Stimulated activated CD4-positive, alpha-beta T cell treated with anti-CD3 and anti-CD28 coated beads, Interleukin-12 subunit alpha, Interleukin-12 subunit beta, amount 100 ng/mL, for 48 hours (primary cell): ENCODE data around the gene WWOX.

Source experiments
- DNase-seq, 3 donors: peaks; one replicate each; pipeline ENCODE4 v3.0.0-alpha.2; 2020; ENCODE audit warnings: low read depth in 2 of 3, low spot score in 1 of 3

Gene WWOX

DNA sequence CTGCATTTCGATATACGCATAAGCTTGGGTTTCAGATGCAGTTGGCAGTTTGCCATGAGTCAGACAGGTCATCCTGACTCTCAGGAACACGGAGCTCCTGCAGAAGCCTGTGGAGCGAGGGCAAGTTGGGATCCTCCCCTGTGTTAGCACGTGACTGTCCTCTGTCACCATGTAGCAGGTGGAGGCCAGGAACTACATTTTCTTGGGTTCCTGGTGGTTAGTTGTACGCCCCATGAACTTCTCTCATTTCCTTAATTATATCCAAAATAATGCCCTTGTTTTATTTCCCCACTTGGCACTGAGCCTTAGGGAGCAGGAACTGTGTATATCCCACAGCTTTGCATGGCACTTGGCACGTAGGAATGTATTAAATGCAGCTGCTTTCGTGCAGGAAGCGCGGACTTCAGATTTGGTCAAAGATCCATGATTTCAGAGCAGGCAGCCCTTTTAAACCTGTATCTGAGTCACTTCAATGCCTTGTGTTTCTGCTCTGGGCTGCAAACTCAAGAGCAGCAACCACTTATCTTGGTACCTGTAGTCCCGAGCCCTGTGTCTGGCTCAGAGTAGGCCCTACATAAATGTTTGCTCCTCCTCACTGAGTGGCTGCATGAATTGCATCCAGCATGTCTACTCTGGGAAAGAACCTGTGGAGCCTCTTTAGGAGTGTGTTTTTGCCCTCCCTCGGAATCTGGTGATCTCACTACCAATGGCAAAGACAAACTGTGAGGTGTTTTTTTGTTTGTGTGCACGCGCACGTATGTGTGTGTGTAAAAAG, 1072.7 kb downstream of the WWOX start:
- no peak for DNase-seq

DNA sequence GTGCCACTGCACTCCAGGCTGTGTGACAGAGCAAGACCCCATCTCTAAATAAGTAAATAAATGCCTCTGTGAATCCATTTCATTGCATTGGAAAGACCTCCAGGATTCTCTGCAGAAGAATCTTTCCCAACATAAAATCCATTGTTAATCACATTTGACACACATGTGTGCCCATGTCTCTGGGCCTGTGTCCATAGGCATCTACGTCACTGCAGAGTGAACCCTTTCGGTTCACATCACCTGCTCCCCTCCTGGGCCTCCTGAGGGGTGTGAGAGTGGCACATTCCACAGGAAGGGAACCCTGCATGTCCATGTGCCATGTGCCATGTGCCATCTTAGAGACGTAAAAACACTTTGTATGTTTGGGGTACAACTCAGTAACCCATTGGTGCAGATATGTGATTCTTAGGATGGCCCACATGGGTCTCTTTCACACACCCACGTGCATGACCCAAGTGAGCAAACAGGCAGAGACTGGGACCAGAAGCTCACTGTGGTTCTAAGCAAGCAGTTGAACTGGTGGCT, 1073.6 kb downstream of the WWOX start:
- DNase-seq = no peak

DNA sequence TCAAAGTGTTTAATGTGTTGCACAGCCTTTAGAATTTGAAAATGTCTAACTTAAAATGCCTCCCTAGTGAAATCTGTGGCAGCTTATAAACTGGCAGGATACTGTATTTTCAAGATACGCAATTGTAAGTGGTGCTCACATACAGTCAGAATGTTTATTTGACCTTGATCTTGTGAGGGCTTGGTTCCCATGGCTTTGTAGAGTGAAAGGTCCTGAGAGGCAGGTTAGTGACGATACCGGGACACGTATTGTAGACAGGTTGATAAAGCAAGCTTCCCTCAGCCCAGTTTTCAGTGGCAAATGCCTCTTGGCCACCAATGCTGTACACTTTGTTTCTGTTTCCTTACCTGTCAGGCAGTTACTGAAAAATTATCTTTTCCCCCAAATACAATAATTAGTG, 1074.5 kb downstream of the WWOX start:
- no peak for DNase-seq

DNA sequence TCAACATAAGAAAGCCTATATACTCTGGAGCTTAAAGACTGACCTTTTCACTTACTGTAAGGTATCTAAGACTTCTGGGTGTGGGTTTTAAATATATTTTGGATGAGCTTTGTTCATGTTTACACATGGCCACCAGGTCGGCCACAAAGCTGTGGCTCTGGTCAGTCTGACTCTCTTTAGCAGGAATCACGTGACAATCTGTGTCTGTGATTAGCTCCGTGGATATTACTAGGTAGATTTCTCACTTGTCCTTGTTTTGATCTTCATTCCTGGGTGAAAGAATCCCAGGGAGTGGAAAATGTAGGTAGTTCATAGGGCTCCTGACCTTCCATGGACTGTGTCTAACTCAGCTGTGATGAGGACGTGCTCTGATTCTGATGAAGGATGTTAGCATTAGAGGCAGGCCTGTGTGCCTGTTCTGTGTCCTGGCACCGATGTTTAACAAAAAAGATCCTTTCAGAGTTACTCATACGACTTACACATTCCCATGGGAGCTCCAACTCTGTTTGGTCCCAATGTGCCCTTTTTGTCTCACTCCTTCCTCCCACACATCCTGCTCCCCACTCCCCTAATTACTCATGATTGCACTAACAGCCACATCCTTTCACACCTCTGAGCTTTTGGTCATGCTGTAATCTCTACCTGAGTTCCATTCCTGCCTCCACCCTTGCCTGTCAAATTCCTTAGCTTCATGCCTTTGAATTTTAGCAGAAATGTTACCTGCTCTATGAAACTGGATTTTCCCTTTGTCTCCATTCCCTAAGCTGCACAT, 1076.0 kb downstream of the WWOX start:
- no peak for DNase-seq

DNA sequence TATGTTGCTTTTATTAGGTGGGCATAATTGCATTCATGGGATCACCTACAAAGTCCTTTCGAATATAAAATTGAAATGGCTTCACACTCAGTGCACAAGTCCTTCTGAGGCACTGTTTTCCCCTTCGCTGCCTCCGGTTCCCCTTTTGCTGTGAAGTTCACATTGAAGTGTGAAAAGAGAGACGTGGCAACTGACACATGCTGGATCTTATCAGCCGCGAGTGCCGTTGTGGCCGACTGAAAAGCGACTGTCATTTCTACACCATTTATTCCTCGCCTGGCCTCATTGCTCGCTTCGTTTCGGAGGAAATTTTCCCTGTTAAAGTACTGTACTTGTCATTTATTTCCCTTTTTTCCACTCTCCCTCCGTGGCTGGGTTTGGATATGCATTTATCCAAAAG, 1077.6 kb downstream of the WWOX start:
- DNase-seq = no peak

DNA sequence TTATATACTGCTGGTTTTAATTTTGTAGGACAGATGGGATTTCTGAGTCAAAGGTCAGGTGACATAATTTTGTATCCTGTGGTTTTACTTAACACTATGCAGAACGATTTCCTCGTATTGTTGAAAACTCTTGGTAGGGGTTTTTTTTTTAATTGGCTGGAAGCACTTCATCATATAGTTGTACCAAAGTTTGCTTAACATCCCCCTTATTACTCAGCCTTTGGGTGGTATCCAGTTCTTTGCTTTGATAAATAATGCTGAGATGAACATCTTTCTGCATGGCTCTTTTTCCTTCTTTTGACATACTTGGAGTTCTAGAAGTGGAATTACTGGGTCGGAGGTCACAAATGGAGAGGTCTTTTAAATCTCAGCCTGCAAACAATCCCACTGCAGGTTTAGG, 1082.0 kb downstream of the WWOX start:
- no peak for DNase-seq

DNA sequence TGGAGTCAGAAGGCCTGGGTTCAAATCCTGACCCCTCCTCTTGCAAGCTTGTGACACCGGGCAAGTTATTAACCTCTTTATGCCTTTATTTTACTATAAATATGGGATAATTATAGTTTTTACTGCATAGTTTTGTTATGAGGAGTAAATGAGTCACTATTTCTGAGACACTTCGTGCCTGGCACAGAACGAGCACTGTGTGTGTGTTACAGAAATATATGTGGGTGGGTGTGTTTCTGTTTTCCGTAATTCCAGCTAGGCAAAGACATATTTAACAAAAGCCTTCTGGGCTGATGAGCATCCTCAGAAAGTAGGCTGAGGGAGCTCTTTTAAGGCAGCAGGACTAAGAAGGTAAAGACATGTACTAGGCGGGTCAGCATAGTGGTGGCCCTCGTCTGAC, 1083.2 kb downstream of the WWOX start:
- no peak for DNase-seq

DNA sequence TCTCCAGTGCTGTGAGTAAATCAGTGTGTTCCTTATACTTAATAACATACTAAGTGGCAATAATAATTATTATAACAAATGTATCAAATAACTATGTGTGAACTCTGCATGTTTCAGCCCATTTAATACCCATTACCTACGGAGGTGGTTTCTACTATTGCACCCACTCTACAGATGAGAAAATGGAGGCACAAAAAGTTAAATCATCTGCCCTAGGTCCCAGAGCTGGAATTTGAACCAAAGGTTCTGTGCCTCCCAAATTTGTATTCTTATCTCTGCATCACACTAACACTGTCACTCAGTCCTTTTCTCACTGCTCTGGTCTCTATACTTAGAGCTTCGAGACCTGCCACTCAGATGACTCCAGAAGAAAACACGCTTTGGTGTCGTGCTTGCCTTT, 1084.1 kb downstream of the WWOX start:
- DNase-seq = no peak

DNA sequence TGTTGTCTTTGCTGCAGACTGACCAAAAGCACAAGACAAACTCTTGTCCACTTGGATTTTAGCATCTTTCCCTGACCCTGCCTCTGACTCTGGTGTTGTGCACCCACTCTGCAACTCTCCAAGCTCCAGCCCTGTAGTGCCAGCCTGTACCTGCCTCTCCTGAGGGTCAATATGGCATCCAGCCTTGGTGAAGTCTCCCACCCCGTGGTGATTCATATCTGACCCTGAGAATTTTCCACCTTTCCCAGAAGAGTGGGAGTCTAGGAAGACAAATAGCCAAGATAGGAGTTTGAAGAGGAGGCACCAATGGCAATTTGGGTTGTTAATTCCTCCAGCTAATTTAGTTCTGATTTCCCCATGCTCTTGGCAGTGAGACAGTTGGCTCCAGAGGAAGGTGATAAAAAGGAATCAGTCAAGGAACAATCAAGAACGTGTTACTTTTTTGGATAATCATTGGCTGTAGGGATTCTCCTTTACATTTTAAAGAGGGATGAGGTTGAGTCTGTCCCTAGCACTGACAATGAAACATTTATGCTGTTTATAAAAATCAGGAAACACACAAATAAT, 1085.1 kb downstream of the WWOX start:
- DNase-seq = no peak

DNA sequence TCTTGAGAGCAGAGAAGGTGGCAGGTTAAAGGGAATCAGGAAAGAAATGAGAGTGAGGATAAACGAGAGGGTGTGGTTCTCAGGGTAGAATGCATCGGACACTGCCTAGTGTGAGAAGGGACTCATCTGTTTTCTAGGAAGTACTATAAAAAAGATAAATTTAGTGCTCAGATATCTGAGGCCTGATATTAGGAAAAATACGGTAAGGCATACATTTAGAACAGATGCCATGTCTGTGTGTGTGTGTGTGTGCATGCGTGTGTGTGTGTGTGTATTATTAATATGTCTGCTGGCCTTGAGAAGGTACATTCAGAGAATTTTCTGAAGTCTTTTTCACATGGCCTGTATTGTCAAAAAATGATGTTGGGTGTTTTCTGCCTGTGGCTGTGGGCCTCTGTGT, 1086.3 kb downstream of the WWOX start:
- no peak for DNase-seq

DNA sequence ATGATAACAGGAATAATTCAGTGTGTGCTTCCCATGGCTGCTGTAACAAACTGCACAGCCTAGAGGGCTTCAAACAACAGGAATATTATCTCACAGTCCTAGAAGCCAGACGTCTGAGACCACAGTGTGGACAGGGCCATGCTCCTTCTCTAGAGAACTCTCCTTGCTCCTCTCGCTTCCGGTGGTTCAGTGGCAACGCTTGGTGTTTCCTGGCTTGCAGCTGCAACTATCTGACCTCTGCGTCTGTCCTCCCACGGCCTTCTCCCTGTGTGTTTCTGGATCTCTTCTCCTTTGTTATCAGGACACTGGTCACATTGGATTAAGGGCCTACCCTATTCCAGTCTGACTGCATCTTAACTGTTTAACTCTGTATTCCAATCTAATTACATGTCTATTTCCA, 1086.7 kb downstream of the WWOX start:
- no peak for DNase-seq

DNA sequence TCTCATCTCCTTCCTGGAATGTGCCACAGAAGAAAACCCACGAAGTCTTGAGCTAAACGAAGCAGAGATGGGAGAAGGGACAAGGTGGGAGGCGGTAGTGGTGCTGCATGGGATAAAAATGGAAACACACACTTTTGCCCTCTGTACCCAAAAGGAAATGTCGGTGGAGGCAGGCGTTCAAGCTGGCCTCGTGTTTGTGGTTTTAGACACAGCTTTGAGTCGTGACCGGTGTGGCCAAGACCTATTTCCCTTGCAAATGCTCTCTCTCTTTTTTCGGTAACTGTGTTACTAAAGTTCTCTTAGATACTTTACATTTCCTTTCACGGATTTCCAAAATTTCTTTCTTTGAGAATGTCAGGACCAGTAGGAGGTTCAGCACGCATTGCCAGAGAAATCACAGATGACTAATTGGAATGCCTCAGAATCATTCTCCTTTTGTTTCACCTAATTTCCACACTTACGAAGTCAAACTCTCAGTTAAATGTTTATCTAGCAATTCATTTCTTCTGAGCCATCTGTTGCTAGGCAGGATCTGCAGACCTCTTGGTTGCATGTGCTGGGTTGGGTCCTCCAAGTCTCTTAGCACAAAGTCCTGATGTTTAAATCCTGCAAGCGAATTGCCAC, 1088.8 kb downstream of the WWOX start:
- DNase-seq = no peak

DNA sequence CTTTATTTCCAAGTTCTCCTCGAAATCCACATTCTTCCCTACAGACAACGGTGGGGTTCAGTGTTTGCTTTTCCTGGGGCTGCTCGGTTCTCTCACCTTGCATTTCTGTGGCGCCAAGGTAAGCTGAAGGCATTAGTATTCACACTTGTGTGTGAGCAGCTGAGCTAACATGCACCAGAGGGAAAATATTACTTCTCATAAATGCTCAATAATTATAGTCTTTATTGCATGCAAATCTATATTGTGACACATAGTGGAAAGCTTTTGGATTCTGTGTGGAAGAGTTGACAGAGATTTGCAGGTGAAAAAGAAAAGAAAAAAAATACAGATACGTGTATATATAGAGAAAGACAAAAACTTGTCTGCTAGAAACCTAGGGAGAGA, 1089.3 kb downstream of the WWOX start:
- no peak for DNase-seq

DNA sequence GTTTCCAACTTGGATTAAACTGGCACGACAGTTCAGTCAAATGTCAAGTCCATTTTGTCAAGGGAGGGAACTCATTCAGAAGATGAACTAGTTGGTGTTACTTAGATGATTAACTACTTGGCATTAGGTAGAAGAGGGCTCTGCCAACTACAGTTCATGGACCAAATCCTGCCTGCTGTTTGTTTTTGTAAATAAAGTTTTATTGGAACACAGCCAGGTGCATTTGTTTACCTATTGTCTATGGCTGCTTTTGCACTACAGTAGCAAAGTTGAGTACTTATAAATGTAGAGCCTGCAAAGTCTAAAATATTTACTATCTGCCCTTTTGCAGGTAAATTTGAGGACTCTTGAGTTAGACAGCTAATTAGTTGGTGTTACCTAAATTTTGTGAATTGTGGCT, 1091.1 kb downstream of the WWOX start:
- no peak for DNase-seq

DNA sequence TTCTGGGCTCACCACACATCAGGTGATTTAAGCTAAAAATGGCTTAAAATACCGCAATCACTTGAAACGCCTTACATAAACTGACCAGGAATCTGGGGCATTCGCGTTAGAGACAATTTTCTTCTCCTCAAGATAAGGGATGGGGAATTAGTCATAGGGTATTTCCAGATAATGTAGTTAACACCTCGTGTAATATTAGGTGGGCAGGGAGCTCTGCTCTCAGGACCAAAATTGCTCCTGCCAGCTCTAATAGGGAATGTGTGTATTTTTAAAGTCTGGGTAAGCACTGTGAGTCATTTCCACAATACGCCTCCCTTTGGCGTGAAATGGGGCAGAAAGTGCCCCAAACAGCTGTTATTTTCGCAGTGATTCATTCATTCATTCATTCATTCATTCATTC, 1092.5 kb downstream of the WWOX start:
- DNase-seq = no peak

DNA sequence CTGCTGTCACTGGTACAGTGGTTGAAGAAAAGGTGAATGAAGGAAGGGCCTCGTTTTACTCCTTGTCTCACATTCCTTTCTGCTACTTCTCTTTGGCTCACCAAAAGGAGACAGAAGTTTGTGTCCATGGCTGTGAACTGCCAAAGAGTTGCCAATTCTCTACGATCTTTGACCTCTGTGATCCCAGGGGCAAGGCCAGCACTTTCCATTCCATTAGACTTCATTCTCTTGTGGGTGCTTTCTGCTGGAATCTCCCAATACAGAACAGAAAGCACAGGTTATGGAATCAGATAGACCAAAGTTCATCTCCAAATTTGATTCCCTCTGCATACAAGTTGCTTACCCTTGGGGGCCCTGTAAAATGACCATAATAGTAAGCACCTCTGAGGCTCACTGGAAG, 1093.5 kb downstream of the WWOX start:
- no peak for DNase-seq

DNA sequence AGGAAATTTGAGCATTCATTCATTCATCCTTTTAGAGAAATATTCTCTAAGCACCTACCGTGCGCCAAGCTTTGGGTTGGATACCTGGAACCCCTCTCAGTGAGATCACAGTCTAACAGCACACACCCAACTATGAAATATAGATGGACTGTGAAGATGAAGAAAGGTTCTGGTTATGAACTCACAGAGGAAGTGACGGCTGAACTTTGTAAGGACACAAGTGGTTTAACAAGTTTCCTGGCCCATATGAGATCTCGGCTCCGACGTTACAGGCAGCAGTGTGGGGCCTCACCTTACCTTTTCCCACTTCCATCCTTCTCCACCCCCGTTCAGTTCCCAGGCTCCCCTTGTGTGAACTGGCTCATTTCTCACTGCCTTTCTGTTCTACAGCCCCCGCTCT, 1094.8 kb downstream of the WWOX start:
- DNase-seq = no peak

DNA sequence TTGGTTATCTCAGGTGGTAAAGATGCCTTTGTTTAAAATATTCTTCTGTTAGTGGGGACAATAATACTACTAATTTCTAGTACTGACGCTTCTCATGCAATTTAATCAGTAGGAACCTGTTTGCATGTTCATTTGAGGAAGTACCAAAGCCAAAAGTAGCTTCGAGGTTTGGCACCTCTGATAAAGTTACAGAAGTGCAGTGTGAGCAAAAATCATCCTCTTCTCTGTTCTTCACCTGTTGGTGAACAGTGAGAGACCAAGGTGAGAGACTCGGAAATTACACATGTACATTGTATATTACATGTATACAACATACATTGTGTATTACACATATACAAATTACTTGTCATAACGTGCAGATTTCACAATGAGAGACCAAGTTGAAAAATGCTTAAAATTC, 1096.5 kb downstream of the WWOX start:
- DNase-seq = no peak

DNA sequence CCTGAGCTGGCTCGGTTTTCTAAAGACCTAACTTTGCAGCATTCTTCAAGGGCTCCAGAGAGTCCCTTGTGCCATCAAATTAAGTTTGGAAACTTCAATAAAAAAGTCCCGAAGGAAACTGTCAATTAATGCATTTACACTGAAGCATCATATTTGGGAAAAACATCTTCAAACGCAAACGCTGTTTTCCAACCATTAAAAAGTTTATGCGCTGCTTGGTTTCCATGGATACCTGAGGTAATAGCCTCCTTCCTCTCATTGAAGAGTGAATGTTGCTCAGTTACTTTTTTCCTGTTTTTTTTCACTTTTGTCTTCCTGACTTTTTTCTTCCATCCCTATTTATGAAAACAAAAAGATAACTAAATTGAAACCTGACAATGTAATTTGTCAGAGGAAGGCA, 1102.0 kb downstream of the WWOX start:
- no peak for DNase-seq

DNA sequence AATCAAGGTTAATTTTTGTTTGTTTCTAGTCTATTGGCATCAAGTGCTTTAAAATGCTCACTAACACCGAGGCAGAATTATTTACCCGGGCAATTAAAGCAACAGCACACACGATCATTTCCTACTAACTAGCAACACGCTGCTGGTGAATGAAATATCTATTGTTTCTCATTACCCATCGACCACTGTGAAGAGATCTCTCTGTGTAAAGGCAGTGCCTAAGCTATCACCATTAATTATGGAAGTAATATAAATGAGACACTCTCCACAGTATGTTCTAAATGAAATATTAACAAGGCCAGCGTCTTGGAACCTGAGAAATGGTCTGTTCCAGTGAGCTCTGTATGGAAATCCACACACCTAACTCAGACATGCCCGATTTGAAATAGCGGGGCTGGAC, 1103.5 kb downstream of the WWOX start:
- no peak for DNase-seq

DNA sequence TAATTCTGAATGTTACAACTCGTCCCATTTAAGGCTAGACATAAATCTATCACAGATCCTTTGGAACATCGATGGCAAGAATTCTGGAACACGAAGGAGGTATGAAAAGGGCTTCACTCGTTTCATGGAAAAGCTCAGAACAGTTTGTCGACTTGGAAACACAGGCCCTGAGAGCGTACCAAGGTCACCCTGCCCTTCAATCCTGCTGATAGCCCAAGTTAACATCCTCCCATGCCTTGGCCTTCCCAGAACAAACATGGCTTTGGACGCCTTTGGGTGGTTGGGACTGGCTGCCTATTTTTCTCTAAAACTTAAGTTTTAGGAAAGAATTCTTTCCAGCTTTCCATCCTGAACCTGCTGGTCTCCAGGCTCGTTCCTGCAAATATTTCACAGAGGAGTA, 1105.0 kb downstream of the WWOX start:
- DNase-seq = no peak

DNA sequence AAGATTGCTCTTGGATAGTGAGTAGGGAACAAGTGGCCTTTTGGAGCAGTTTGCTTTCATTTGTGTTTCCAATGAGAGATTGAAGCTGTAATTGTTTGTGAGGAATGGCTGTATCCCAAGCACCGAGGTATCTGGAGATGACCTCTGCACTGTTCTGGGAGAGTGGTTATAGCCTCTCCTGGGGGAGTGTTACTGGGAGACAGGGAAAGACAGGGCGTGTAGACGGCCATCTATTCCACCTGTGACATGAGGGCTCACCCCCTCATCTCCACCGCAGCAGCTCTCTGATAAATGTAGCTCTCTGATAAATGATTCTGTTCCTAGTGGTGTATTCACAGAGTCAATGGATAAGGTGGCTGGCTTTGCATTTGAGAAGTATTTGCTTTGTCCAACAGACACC, 1107.4 kb downstream of the WWOX start:
- no peak for DNase-seq
